AG04449 (cell line): ENCODE measurements around the gene OSBP2.

ENCODE experiments used
- CTCF ChIA-PET: fragments of 350-600 bp; formaldehyde crosslinking; extraction: SDS; loops from one replicate; lab custom pipeline; 2021; ENCODE audit warnings: antibody characterized with exemption; lab: Yijun Ruan, JAX
- POLR2A ChIA-PET: fragments of 400-600, 350-600 bp; formaldehyde crosslinking; extraction: SDS; loops from one replicate; lab custom pipeline; 2020; ENCODE audit warnings: antibody characterized with exemption, inconsistent platforms; lab: Yijun Ruan, JAX
- DNase-seq: peaks from one replicate; pipeline ENCODE4 v3.0.0-alpha.2; 2010; ENCODE audit warnings: low read depth, low spot score
- H3K4me3 ChIP-seq: 2 replicates; pipeline ENCODE4 v1.5.1; 2011; ENCODE audit warnings: low read depth, mild to moderate bottlenecking, control low read depth, low read length
- CTCF ChIP-seq: IDR thresholded peaks from one replicate; pipeline ENCODE4 v1.5.1; 2011; ENCODE audit warnings: mild to moderate bottlenecking, moderate library complexity, low read length, control low read depth, inconsistent platforms; ENCODE audit not compliant: insufficient read depth; ENCODE audit errors: missing control alignments

OSBP2 gene

GRCh38 chr22:30877662-30878515, 183.2 kb downstream of the OSBP2 start:
- no peak for TF ChIP-seq CTCF
- DNase-seq, result no peak
- CTCF ChIA-PET, result interaction anchor here (2.3 to 3.2 kb wide), 2 partner anchors 12 to 42 kb away, joined by 6 to 18 read pairs; no protein-coding TSS in a partner anchor
- POLR2A ChIA-PET, result no interaction called here
- H3K4me3 ChIP-seq, result no peak overlapping the region

GRCh38 chr22:30878516-30879414, 184.1 kb downstream of the OSBP2 start:
- no peak for DNase-seq
- TF ChIP-seq CTCF, result no peak
- no peak overlapping the region for H3K4me3 ChIP-seq
- CTCF ChIA-PET, result interaction anchor here (2.3 to 3.2 kb wide), 2 partner anchors 11 to 42 kb away, joined by 6 to 18 read pairs; no protein-coding TSS in a partner anchor
- POLR2A ChIA-PET, result no interaction called here

GRCh38 chr22:30879415-30879797, 184.7 kb downstream of the OSBP2 start:
- POLR2A ChIA-PET, result no interaction called here
- TF ChIP-seq CTCF, result no peak
- CTCF ChIA-PET, result interaction anchor here (3.2 kb wide), 1 partner anchor 11 kb away, joined by 18 read pairs; no protein-coding TSS in a partner anchor
- H3K4me3 ChIP-seq, result no peak overlapping the region
- no peak for DNase-seq

GRCh38 chr22:30880181-30880601, 185.5 kb downstream of the OSBP2 start:
- ChIA-PET POLR2A (no interaction called here), CTCF (no interaction called here)
- H3K4me3 ChIP-seq, result no peak overlapping the region
- no peak for TF ChIP-seq CTCF
- no peak for DNase-seq

GRCh38 chr22:30880847-30881246, 186.2 kb downstream of the OSBP2 start:
- TF ChIP-seq CTCF, result no peak
- ChIA-PET CTCF (interaction anchor here (2.9 kb wide), 1 partner anchor 10 kb away, joined by 16 read pairs; no protein-coding TSS in a partner anchor), POLR2A (no interaction called here)
- DNase-seq, result no peak
- H3K4me3 ChIP-seq, result no peak overlapping the region
